NOMO-1 (cell line): ENCODE measurements around the gene TRIM32.

ENCODE experiments used
- DNase-seq, 2 experiments: peaks; one replicate each; lab custom pipeline; 2025; ENCODE audit not compliant: unreplicated experiment in 2 of 2; lab: John Stamatoyannopoulos, UW

The TRIM32 gene

GRCh38 chr9:116687074-116687753, at the start of gene TRIM32:
Gene TRIM32 (plus strand): TSS chr9:116687305. CDS start chr9:116697743, 10,438 bp downstream.
- DNase-seq = peak; percentile 71 to 83

- DNase-seq = no peak
Measured at GRCh38 chr9:116639251-116639741, 47.8 kb upstream of the TRIM32 start.

- no peak for DNase-seq
Measured at GRCh38 chr9:116641292-116642059, 45.6 kb upstream of the TRIM32 start.

- DNase-seq = no peak
Measured at GRCh38 chr9:116643691-116644090, 43.4 kb upstream of the TRIM32 start.

- no peak for DNase-seq
Measured at GRCh38 chr9:116644091-116644688, 42.9 kb upstream of the TRIM32 start.

GRCh38 chr9:116646661-116647514, 40.2 kb upstream of the TRIM32 start:
- peak in 1 of 2 experiments; percentile 17 for DNase-seq

- DNase-seq = no peak
Measured at GRCh38 chr9:116647515-116647809, 39.6 kb upstream of the TRIM32 start.

GRCh38 chr9:116653348-116654058, 33.6 kb upstream of the TRIM32 start:
- no peak for DNase-seq

- no peak for DNase-seq
Measured at GRCh38 chr9:116654059-116654355, 33.1 kb upstream of the TRIM32 start.

GRCh38 chr9:116656501-116656971, 30.6 kb upstream of the TRIM32 start:
- DNase-seq = no peak

- DNase-seq = no peak
Measured at GRCh38 chr9:116656977-116657376, 30.1 kb upstream of the TRIM32 start.

- DNase-seq = no peak
Measured at GRCh38 chr9:116658265-116658664, 28.8 kb upstream of the TRIM32 start.

- peak; percentile 48 to 51 for DNase-seq
Measured at GRCh38 chr9:116661037-116661954, 25.8 kb upstream of the TRIM32 start.

- no peak for DNase-seq
Measured at GRCh38 chr9:116662646-116663310, 24.3 kb upstream of the TRIM32 start.

- no peak for DNase-seq
Measured at GRCh38 chr9:116663581-116663980, 23.5 kb upstream of the TRIM32 start.

GRCh38 chr9:116668970-116669695, 18.0 kb upstream of the TRIM32 start:
- no peak for DNase-seq

GRCh38 chr9:116671605-116672004, 15.5 kb upstream of the TRIM32 start:
- DNase-seq = peak; percentile 50 to 61

GRCh38 chr9:116673375-116673774, 13.7 kb upstream of the TRIM32 start:
- DNase-seq = no peak
